Gastrocnemius medialis (tissue), 4 donors: Measurements from ENCODE around the gene CNP. TPM values are rescaled to one million over a fixed set of nuclear protein-coding genes. Genes with fewer than 3 reads are reported as not detected.
A peak's percentile ranks its signal among the peaks of the same experiment; 100 is the strongest.
"Not testable (repeated sequence)": the region's sequence is repeated elsewhere in the genome, so short reads cannot be mapped to it uniquely, and the experiment has no call there.

Experiments
- ATAC-seq, 2 donors: fragments of 150-250 bp; one replicate each; pipeline ENCODE4 v1.9.1; 2016
- DNase-seq, 2 donors: peaks; one replicate each; pipeline ENCODE4 v3.0.0-alpha.2; 2019
- H3K27ac ChIP-seq, 4 donors: fragments of 200-600 bp; sonication (generic); 1 replicate in 1 of 4; 2 replicates in 3 of 4; pipeline ENCODE4 v1.5.1; 2016 to 2018; ENCODE audit warnings: mild to moderate bottlenecking in 2 of 4, moderate library complexity in 1 of 4
- H3K27me3 ChIP-seq, 3 donors: fragments of 200-600 bp; sonication (generic) in 2 of 3; 1 replicate in 1 of 3; 2 replicates in 2 of 3; pipeline versions ENCODE4 v1.5.1 to v1.6.0; 2016 to 2019; ENCODE audit warnings: mild to moderate bottlenecking in 1 of 3, moderate library complexity in 1 of 3
- H3K36me3 ChIP-seq, 2 donors: fragments of 200-600 bp; sonication (generic) in 1 of 2; one replicate each; pipeline ENCODE4 v1.5.1; 2017 to 2018
- H3K4me1 ChIP-seq, 2 donors: fragments of 200-600 bp; sonication (generic) in 1 of 2; one replicate each; pipeline ENCODE4 v1.5.1; 2016 to 2017; ENCODE audit warnings: mild to moderate bottlenecking in 2 of 2
- H3K4me3 ChIP-seq, 4 donors: fragments of 200-600 bp; sonication (generic) in 3 of 4; 1 replicate in 1 of 4; 2 replicates in 3 of 4; pipeline ENCODE4 v1.5.1; 2016 to 2019; ENCODE audit warnings: mild to moderate bottlenecking in 2 of 4
- H3K9me3 ChIP-seq, 3 donors: fragments of 200-600 bp; sonication (generic) in 2 of 3; 1 replicate in 1 of 3; 2 replicates in 2 of 3; pipeline ENCODE4 v1.5.1; 2016 to 2019
- CTCF ChIP-seq, 5 experiments: fragments of 450-650 bp in 3 of 5; fragments of 200-600 bp in 2 of 5; sonication (generic) in 2 of 5; IDR thresholded peaks in 4 of 5; conservative IDR thresholded peaks in 1 of 5; 1 replicate in 4 of 5; 2 replicates in 1 of 5; pipeline ENCODE4 v1.5.1; 2016 to 2019; ENCODE audit warnings: antibody characterized with exemption in 5 of 5, mild to moderate bottlenecking in 3 of 5, moderate library complexity in 3 of 5
- POLR2A ChIP-seq, 2 donors: fragments of 450-650 bp; IDR thresholded peaks; one replicate each; pipeline ENCODE4 v1.6.1; 2017; ENCODE audit warnings: antibody characterized with exemption in 2 of 2, mild to moderate bottlenecking in 2 of 2, moderate library complexity in 2 of 2
- in situ Hi-C, 4 donors: fragments of 200-750 bp; cut with MboI; loops; one replicate each; pipeline versions ENCODE4 v1.15.0 to v1.8.0; 2017; ENCODE audit warnings: low sequenced_read_pairs in 4 of 4
- intact Hi-C: fragments of 100-400 bp; cut with DNase I; formaldehyde crosslinking; loops from one replicate; pipeline ENCODE4 v1.15.1; 2023; ENCODE audit warnings: low total_unique reads
- total RNA-seq, 4 donors: library from RNA; depleted of rRNA; stranded (reverse); fragments of >200 nt; gene quantifications; one replicate each; pipeline versions ENCODE4 v1.1.0 to v1.2.3, GENCODE V29; 2016

CNP gene
- total RNA-seq, 4 donors from 2014 or later = 15.1 to 26.2 (median 20.4) TPM

GRCh38 chr17:42002175-42002791 is 35.7 kb downstream of the CNP start:
- intact Hi-C loops = no loop called here
- TF ChIP-seq CTCF (IDR thresholded peaks at IDR 0.05 in 4 of 5, conservative IDR thresholded peaks at IDR 0.05 in 1 of 5) (no peak), POLR2A (IDR thresholded peaks at IDR 0.05) (no peak)
- H3K36me3 ChIP-seq = peaks cover 0 to 36% of the 10 kb centered on the region in 2 donors
- H3K9me3 ChIP-seq = no peaks in the 10 kb centered on the region
- ATAC-seq = no peak
- no peak for DNase-seq
- H3K4me1 ChIP-seq = peaks cover 20 to 29% of the 10 kb centered on the region in 2 donors
- H3K27me3 ChIP-seq = no peaks in the 10 kb centered on the region
- in situ Hi-C loops = no loop called here
- H3K4me3 ChIP-seq = no peak overlapping the region
- no peak overlapping the region for H3K27ac ChIP-seq

GRCh38 chr17:42002792-42003301 is 36.3 kb downstream of the CNP start:
- Histone ChIP-seq H3K27me3 (no peaks in the 10 kb centered on the region), H3K4me3 (no peak overlapping the region), H3K9me3 (no peaks in the 10 kb centered on the region), H3K4me1 (peaks cover 26 to 29% of the 10 kb centered on the region in 2 donors), H3K36me3 (peaks cover 0 to 30% of the 10 kb centered on the region in 2 donors), H3K27ac (no peak overlapping the region)
- intact Hi-C loops = no loop called here
- no peak for ATAC-seq
- in situ Hi-C loops = no loop called here
- no peak for DNase-seq
- TF ChIP-seq CTCF (IDR thresholded peaks at IDR 0.05 in 4 of 5, conservative IDR thresholded peaks at IDR 0.05 in 1 of 5) (no peak), POLR2A (IDR thresholded peaks at IDR 0.05) (no peak)

- intact Hi-C loops (no loop called here), in situ Hi-C loops (no loop called here)
- ATAC-seq (no peak), DNase-seq (no peak)
- H3K27ac ChIP-seq = no peak overlapping the region
- H3K4me1 ChIP-seq = peaks cover 41 to 43% of the 10 kb centered on the region in 2 donors
- no peaks in the 10 kb centered on the region for H3K27me3 ChIP-seq
- TF ChIP-seq POLR2A (IDR thresholded peaks at IDR 0.05) (no peak), CTCF (IDR thresholded peaks at IDR 0.05 in 4 of 5, conservative IDR thresholded peaks at IDR 0.05 in 1 of 5) (no peak)
- H3K9me3 ChIP-seq = no peaks in the 10 kb centered on the region
- no peak overlapping the region for H3K4me3 ChIP-seq
- peaks cover 0 to 7% of the 10 kb centered on the region in 2 donors for H3K36me3 ChIP-seq
Measured at GRCh38 chr17:42005166-42005565, 38.6 kb downstream of the CNP start.

- Histone ChIP-seq H3K27me3 (no peaks in the 10 kb centered on the region), H3K27ac (peak overlapping the region in 2 of 4 donors; percentile 33 to 93), H3K9me3 (no peaks in the 10 kb centered on the region), H3K4me3 (no peak overlapping the region), H3K4me1 (peaks cover 61 to 69% of the 10 kb centered on the region in 2 donors), H3K36me3 (no peaks in the 10 kb centered on the region)
- ATAC-seq = no peak
- DNase-seq = peak in 1 of 2 donors; percentile 25
- intact Hi-C loops (no loop called here), in situ Hi-C loops (no loop called here)
- TF ChIP-seq CTCF (IDR thresholded peaks at IDR 0.05 in 4 of 5, conservative IDR thresholded peaks at IDR 0.05 in 1 of 5) = peak in 1 of 5 experiments; percentile 9
- TF ChIP-seq POLR2A (IDR thresholded peaks at IDR 0.05) = no peak
Measured at GRCh38 chr17:42009170-42009569, 42.6 kb downstream of the CNP start.

- DNase-seq = peak in 1 of 2 donors; percentile 16
- H3K27me3 ChIP-seq, ATAC-seq, in situ Hi-C loops, H3K9me3 ChIP-seq, H3K4me3 ChIP-seq, intact Hi-C loops, H3K36me3 ChIP-seq: not testable (repeated sequence)
- Histone ChIP-seq H3K4me1 (peaks cover 68 to 71% of the 10 kb centered on the region in 2 donors), H3K27ac (peak overlapping the region in 2 of 4 donors; percentile 2 to 93)
Measured at GRCh38 chr17:42010266-42010680, 43.7 kb downstream of the CNP start.
